ENCODE measurements around the gene PROX1. TPM values are rescaled to one million over a fixed set of nuclear protein-coding genes. Genes with fewer than 3 reads are reported as not detected.

PROX1 gene
- 4.1 TPM for total RNA-seq
- long read RNA-seq, partial matches to known transcripts, result 0 of 1 reads
- long read RNA-seq, other reads (novel, unspliced or antisense), result 1 of 1 reads

GRCh38 chr1:213987927-213988506 is at the start of gene PROX1:
Gene PROX1 (plus strand): TSS chr1:213987973. CDS start chr1:213996536, 8,563 bp downstream.
- no peak for DNase-seq (ENCODE audit: low spot score)

DNA sequence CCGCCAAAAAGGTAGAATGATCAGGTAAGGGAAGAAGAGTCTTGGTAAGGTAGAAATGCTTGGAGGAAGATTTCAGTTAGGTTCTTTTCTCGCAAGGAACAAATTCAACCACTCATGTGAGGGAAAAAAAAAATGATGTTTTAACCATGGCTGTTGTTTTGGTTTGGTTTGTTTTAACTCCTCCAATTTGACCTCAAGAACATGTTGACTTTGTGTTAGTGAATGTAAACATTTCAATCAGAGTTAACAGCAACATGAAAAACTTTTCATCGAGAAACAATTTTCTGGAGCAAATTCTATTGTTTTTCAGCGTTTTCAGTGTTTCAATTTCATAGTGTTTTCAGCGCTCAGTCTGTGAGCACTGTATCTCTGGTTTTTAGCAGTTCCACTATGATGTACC is 49.0 kb upstream of the PROX1 start:
- no peak for DNase-seq (ENCODE audit: low spot score)

DNA sequence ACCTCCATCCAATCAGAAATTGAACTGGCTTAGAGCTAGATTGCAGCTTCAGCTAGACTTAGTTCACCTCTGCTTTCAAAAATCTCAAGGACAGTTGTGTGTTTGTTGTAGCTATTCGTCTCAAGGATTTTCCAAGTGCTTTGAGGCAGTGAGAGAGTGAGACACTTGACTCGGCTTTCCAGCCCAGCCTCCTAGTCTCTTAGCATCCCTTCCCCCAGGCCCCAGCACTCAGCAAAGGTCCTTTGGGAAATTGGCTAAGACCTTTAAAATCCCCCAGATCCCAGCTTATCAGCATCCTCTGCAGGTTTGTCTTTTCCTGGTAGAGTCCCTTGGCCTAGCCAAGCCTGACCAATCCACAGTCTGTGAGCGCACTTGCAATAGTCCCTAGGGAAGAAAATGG is 47.9 kb upstream of the PROX1 start:
- no peak for DNase-seq (ENCODE audit: low spot score)

GRCh38 chr1:213940947-213941346 is 46.8 kb upstream of the PROX1 start:
- no peak for DNase-seq (ENCODE audit: low spot score)

DNA sequence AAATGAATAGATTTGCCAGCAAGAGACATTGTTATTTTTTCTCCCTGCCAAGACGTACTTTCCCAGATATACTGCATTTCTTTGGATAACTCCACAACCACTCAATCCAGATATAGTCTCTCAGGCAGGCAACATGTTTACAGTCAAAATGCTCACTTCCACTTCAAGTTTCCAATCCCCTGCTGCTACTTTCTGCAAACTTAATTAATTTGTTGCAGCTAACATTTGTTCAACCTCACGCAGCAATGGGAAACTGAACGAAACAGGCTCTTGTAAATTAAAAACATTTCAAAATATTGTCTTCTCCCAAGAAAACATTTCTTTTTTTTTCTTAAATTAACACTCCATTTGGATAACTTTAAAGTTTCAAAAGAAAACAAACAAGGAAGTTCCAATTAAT is 45.7 kb upstream of the PROX1 start:
- no peak for DNase-seq (ENCODE audit: low spot score)

DNA sequence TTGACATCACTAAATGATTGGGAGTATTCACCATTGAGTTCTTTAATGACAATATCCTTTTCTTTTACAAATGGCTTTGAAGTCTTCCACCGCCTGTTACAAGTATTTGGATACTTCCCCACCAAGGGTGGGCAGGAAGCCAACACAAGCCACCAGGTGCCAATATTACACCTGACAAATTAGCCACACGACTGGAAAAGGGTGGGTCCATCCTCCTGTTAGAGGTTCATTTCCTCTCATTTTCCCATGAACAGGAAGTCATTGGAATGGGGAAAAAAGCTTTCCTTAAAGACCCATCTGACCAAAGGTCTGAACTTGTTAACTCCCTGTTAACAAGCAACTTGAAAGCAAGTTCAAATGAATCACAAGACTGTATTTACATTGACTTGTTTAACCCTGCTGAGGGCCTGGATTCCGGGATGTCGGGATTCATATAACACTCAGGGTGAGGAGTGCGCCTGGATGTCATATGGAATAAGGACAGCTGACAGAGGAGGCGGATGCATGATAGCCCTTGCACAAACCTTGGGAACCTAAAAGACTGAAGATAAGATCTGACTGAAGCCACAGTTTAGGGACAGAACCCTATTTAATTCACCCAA is 40.5 kb upstream of the PROX1 start:
- DNase-seq (ENCODE audit: low spot score), result no peak

- DNase-seq (ENCODE audit: low spot score), result no peak
Observed at GRCh38 chr1:213951876-213952275, 35.9 kb upstream of the PROX1 start.

DNA sequence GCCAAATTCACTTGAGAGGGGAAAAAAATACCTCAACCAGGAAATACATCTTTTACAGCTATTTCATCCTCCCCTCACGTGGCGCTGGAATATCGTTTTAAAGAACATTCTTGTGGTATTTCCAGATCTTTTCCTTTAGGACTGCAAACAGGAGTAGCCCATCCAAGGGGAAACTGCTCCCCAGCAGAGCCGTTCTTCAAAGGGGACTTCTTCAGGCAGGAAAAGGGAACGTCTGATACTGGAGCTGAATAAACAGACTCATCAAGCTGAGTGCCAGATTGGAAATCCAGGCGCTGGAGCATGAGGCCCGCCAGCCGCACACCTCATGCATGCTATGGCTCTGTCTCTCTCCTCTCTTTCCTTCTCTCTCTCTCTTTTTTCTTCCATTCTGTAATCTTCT is 34.0 kb upstream of the PROX1 start:
- DNase-seq (ENCODE audit: low spot score), result no peak

DNA sequence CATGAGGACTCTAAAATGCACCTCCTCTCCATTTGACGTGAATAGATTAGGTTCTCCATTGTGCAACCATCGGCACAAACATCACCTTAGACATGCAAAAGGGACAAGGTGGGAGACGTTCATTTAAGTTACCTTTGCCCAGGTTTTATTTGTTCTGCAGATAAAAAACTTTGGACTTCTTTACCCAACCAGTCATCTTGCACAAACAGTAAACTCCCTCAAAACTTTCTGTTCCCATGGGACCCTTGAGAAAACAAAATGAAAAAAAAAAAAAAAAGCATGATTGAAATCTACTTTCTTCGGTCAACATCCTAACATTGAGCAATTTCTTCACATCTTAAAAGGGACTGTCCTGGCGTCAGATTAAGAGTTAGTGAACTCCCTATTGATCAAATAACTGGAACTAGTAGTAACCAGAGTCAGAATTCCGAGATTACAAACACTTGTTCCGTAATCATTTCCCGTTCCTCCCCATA is 31.4 kb upstream of the PROX1 start:
- DNase-seq (ENCODE audit: low spot score), result no peak

- DNase-seq (ENCODE audit: low spot score), result no peak
Observed at GRCh38 chr1:213958346-213958745, 29.4 kb upstream of the PROX1 start.

- no peak for DNase-seq (ENCODE audit: low spot score)
Observed at GRCh38 chr1:213960963-213961362, 26.8 kb upstream of the PROX1 start.

GRCh38 chr1:213962508-213962907 is 25.3 kb upstream of the PROX1 start:
- no peak for DNase-seq (ENCODE audit: low spot score)

GRCh38 chr1:213966122-213966521 is 21.7 kb upstream of the PROX1 start:
- DNase-seq (ENCODE audit: low spot score), result no peak

GRCh38 chr1:213968146-213968825 is 19.5 kb upstream of the PROX1 start:
- DNase-seq (ENCODE audit: low spot score), result no peak

DNA sequence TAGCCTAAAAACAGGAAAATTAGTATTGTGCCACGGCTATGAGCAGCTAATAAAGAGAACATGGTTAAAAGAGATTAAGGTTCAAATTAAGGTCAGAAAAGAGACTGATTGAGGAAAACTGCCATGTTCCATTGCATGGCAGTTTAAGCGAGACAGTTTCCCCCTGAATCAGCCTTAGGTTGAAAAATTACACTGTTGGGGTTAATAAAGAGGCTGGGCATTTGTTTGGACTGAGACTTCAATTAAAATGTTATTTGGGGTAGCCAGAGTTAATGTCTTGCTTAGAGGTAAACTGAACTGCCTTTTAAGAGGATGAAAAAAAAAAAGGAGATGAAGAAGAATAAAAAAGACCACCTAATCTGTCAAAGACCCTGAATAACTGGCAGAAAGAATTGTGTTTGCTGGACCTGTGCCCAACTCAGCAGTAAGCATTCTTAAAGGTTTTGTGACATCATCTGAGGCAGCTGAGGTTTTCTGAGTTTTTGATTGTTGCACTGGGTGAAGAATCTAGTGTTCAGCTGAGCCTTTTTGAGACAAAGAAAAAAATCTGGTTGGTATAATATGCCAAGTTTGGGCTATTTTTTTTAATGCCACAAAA is 17.7 kb upstream of the PROX1 start:
- DNase-seq (ENCODE audit: low spot score), result no peak

DNA sequence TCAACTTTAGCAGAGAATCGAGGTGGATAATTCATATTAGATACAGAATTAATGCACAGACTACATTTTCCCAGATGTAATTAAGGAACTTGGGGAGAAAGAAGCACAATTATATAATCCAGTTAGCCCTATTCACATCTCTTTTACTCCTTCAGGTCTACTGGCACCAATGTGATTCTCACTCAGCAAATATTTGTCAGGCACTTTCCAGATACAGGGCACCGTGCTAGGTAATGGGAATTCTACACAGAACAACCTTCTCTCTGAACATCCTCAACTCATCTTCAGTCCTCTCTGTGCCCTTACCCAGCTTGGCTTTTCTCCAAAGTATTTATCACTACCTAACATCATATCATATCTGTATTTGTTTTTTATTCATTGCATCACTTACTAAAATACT is 15.6 kb upstream of the PROX1 start:
- no peak for DNase-seq (ENCODE audit: low spot score)

DNA sequence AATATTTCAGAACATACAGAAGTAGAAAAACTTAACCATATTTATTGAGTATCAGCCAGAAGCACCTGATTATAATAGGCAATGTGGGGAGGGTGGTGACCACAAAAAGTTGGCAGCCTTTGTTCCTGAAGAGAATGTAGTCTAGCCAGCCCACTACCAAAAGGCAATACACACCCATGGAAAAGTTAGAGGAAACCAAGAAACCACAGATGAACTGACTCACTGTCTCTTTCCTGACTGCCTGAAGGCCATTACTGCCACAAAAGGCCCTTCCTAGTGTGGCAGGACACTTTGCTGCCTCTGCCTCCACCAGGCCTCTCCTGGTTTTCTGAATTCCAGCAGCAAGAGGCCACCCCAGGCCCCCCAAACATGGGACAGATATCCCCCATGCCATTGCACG is 14.6 kb upstream of the PROX1 start:
- DNase-seq (ENCODE audit: low spot score), result no peak

DNA sequence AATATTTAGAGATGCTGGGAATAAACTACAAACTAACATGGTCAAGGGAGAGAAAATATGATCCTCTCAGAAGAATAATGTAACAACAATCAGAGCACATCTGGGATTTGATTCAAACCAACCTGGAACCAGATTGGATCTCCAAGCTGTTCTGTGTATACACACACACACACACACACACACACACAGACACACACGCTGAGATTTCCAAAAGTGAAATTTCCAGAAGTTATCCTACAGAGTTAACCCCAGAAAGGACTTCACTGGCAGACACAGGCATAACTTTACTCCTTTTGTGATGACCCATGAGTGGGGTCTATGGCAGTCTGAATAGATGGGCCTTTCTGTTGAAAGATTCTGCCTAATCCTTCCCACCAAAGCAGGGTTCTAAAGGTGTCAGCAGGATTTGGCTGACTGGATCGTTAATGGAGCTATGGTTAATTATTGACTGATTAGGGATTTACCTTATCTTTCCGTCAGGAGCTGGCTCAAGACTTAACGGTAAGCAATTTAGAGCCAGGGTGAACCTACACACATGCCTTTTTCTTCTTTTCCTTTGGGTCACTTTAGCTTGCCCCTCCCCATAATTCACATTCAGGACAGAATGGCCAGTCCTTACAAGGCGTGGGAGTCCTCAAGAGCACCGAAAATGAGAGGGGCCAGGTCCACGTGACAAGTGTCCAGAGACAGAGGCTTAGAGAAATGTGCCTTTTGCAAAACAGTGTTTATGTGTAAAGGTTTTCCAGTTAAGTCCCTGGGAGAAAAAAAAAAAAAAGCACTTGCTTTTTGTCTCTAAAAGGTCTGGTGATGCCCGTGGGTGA is 10.9 kb upstream of the PROX1 start:
- DNase-seq (ENCODE audit: low spot score), result no peak

DNA sequence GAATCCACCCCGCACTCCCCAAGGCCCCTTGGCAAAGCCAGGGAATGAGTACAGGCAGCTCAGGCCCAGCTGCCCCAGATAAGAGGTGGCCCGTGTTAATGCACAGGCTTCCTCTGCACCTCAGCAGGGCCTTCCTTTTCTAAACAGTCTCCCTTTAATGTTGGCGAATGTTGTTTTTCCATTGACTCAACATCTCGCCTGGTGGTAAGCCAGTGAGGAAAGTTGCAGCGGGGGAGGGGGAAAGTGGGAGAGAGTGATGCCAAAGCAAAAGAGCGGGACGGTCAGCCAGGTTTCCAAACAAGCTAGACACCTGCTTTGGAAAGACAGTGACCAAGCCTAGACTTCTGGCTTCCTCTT is 10.3 kb upstream of the PROX1 start:
- no peak for DNase-seq (ENCODE audit: low spot score)

DNA sequence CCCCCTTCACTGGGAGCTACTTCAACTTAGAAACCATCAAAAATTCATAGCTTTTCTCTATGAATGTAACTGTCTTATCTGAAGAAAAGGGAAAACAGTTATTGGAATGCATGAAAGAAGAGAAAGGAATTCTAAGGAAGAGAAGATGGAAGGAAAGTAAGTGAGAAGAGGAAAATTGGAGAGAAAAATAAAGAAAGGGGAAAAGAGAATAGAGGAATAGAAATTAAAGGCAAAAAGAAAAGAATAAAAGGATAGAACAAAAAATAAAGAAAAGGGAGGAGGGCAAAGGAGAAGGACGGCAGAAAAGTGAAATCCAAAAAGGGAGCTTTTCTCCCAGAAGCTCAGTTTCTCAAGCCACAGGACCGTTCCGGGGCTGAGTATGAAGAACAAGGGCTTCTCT is 9.9 kb upstream of the PROX1 start:
- DNase-seq (ENCODE audit: low spot score), result no peak

- no peak for DNase-seq (ENCODE audit: low spot score)
Observed at GRCh38 chr1:213979751-213980586, 7.8 kb upstream of the PROX1 start.

All from mesenteric fat pad (tissue), 1 donor.